ENCODE results near the gene LHX6. TPM values are rescaled to one million over a fixed set of nuclear protein-coding genes. Genes with fewer than 3 reads are reported as not detected.
A peak's percentile ranks its signal among the peaks of the same experiment; 100 is the strongest.

The LHX6 gene
- total RNA-seq, 2 experiments from 2014 or later, result not detected

GRCh38 chr9:122186301-122186700, 42.5 kb downstream of the LHX6 start:
- no peak overlapping the region for H3K27ac Mint-ChIP-seq
- no peak overlapping the region for H3K4me3 Mint-ChIP-seq
- no peak for ATAC-seq (ENCODE audit: low read depth)

DNA sequence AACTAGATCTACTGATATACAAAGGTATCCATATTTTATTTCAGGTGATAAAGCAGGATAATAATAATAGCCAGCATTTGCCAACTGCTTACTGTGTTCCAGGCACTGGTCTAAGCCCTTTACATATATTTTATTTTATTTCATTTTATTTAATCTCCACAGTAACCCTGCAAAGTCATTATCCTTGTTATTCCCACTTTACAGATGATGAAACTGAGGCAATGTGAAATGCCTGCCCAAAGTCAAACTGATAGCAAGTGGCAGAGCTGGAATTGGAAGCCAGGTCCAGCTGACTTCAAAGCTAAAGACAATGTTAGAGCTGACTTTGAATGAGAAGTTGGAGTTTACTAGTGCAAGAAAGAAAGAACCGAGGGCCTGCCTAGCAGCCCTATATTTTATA, 44.2 kb downstream of the LHX6 start:
- DNase-seq, result no peak

More at GRCh38 chr9:122186301-122186700, 42.5 kb downstream of the LHX6 start:
- POLR2A ChIA-PET, result no interaction called here
- H3K27me3 Mint-ChIP-seq, result peaks cover 6% of the 10 kb centered on the region
- H3K36me3 Mint-ChIP-seq, result no peaks in the 10 kb centered on the region
- DNase-seq, result no peak
- H3K4me1 Mint-ChIP-seq, result no peaks in the 10 kb centered on the region
- H3K9me3 Mint-ChIP-seq, result no peaks in the 10 kb centered on the region

GRCh38 chr9:122183501-122183900, 45.3 kb downstream of the LHX6 start:
- ATAC-seq (ENCODE audit: low read depth) (no peak), DNase-seq (no peak)
- no peak overlapping the region for H3K4me3 Mint-ChIP-seq
- H3K27ac Mint-ChIP-seq, result no peak overlapping the region
- H3K27me3 Mint-ChIP-seq, result peaks cover 6% of the 10 kb centered on the region
- no peaks in the 10 kb centered on the region for H3K9me3 Mint-ChIP-seq
- H3K4me1 Mint-ChIP-seq, result no peaks in the 10 kb centered on the region
- no peaks in the 10 kb centered on the region for H3K36me3 Mint-ChIP-seq
- POLR2A ChIA-PET, result no interaction called here

More for the DNA sequence above, 44.2 kb downstream of the LHX6 start:
- H3K4me3 Mint-ChIP-seq, result no peak overlapping the region
- ATAC-seq (ENCODE audit: low read depth), result no peak
- H3K27me3 Mint-ChIP-seq, result peaks cover 6% of the 10 kb centered on the region
- H3K4me1 Mint-ChIP-seq, result no peaks in the 10 kb centered on the region
- H3K27ac Mint-ChIP-seq, result no peak overlapping the region
- POLR2A ChIA-PET, result no interaction called here
- H3K9me3 Mint-ChIP-seq, result no peaks in the 10 kb centered on the region
- no peaks in the 10 kb centered on the region for H3K36me3 Mint-ChIP-seq

DNA sequence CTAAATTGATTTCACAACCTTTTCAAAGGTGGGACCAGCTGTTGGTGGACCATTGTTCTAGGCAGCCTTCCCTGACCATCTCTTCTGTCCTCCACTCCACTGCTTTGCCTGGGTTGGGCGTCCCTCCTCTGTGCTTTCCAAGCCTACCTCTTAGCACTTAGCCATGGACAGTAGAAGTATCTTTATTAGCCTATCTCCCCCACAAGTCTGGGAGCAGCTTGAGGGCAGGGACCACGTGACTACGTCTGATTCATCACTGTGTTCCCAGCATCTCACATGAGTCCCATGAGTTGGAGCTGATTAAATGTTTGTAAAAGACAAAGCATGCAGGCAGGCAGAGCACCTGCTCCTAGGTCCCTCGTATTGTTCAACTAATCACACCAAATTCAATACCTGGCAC, 48.1 kb downstream of the LHX6 start:
- DNase-seq (no peak), ATAC-seq (ENCODE audit: low read depth) (no peak)
- Mint-ChIP-seq H3K4me1 (no peaks in the 10 kb centered on the region), H3K27me3 (peaks cover 16% of the 10 kb centered on the region), H3K4me3 (no peak overlapping the region), H3K9me3 (no peaks in the 10 kb centered on the region), H3K36me3 (no peaks in the 10 kb centered on the region), H3K27ac (no peak overlapping the region)
- POLR2A ChIA-PET, result no interaction called here

DNA sequence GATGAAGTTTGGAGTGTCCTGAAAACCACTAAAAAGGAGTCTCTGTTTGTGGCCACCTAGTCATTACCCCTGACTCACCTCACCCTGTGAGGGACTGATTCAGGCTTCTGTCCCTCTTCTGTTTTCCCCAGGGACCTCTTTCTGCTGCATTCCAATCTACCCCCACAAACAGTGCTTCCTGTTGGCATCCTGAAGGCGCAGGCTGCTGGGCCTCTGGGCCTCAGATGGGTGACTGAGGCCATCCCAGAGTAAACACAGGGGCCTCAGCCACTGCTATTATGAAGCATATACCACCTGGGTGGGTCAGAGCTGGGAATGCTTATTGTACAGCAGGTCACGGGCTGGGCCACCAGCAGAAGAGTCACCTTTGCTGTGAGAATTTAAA, 49.1 kb downstream of the LHX6 start:
- H3K9me3 Mint-ChIP-seq, result no peaks in the 10 kb centered on the region
- POLR2A ChIA-PET, result no interaction called here
- no peak overlapping the region for H3K4me3 Mint-ChIP-seq
- no peaks in the 10 kb centered on the region for H3K36me3 Mint-ChIP-seq
- ATAC-seq (ENCODE audit: low read depth), result no peak
- DNase-seq, result no peak
- H3K27me3 Mint-ChIP-seq, result peaks cover 16% of the 10 kb centered on the region
- H3K4me1 Mint-ChIP-seq, result no peaks in the 10 kb centered on the region
- H3K27ac Mint-ChIP-seq, result no peak overlapping the region

- Mint-ChIP-seq H3K27ac (no peak overlapping the region), H3K36me3 (no peaks in the 10 kb centered on the region), H3K4me3 (no peak overlapping the region), H3K27me3 (peaks cover 16% of the 10 kb centered on the region), H3K9me3 (no peaks in the 10 kb centered on the region), H3K4me1 (no peaks in the 10 kb centered on the region)
- POLR2A ChIA-PET, result no interaction called here
- DNase-seq (no peak), ATAC-seq (ENCODE audit: low read depth) (no peak)
Observed at GRCh38 chr9:122179054-122179689, 49.6 kb downstream of the LHX6 start.

DNA sequence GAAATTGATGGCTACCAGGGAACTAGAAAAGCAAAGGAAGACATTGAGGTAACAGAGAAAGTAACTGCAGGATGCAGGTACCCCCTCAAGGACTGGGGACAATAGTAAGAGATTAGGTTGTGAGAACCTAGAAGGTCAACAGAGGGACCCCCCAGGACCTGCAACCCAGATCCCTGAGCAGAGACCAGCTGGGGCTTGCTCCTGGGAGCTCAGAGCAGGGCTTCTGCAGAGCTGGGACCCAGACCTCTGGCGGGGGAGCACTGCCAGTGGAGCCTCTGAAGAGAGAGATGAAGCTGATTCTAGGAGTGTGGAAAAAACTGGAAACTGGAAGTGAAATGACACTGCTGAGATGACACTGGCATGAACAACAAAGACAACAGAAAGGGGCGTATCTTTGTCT, 51.8 kb downstream of the LHX6 start:
- no peaks in the 10 kb centered on the region for H3K9me3 Mint-ChIP-seq
- H3K36me3 Mint-ChIP-seq, result no peaks in the 10 kb centered on the region
- peaks cover 24% of the 10 kb centered on the region for H3K27me3 Mint-ChIP-seq
- DNase-seq (no peak), ATAC-seq (ENCODE audit: low read depth) (no peak)
- POLR2A ChIA-PET, result no interaction called here
- H3K4me3 Mint-ChIP-seq, result no peak overlapping the region
- H3K4me1 Mint-ChIP-seq, result no peaks in the 10 kb centered on the region
- no peak overlapping the region for H3K27ac Mint-ChIP-seq

GRCh38 chr9:122173670-122174069, 55.1 kb downstream of the LHX6 start:
- DNase-seq (no peak), ATAC-seq (ENCODE audit: low read depth) (no peak)
- no peaks in the 10 kb centered on the region for H3K4me1 Mint-ChIP-seq
- H3K27me3 Mint-ChIP-seq, result peaks cover 36% of the 10 kb centered on the region
- H3K4me3 Mint-ChIP-seq, result no peak overlapping the region
- no peaks in the 10 kb centered on the region for H3K36me3 Mint-ChIP-seq
- H3K9me3 Mint-ChIP-seq, result no peaks in the 10 kb centered on the region
- POLR2A ChIA-PET, result no interaction called here
- no peak overlapping the region for H3K27ac Mint-ChIP-seq

DNA sequence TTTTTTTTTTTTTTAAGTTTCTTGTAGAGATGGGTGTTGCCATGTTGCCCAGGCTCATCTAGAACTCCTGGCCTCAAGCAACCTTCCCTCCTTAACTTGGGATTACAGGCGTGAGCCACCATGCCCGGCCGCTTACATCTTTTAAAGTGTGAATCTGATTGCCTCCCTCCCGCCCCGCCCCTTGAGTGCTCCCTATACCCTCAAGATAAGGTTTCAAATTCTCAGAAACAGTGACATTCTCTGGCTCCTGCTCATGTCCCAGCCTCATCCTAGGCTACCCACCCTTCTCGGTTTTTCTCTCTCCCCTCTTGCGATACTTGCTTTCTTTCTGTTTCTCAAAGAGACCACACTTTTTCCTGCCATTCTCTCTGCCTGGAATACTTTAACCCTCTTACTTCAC, 56.6 kb downstream of the LHX6 start:
- DNase-seq (no peak), ATAC-seq (ENCODE audit: low read depth) (no peak)
- Mint-ChIP-seq H3K27ac (no peak overlapping the region), H3K4me1 (no peaks in the 10 kb centered on the region), H3K27me3 (peaks cover 31% of the 10 kb centered on the region), H3K36me3 (no peaks in the 10 kb centered on the region), H3K4me3 (no peak overlapping the region), H3K9me3 (no peaks in the 10 kb centered on the region)
- POLR2A ChIA-PET, result interaction anchor here (0.6 kb wide), 1 partner anchor 35 kb away, joined by 3 read pairs; no protein-coding TSS in a partner anchor

GRCh38 chr9:122168356-122168755, 60.4 kb downstream of the LHX6 start:
- POLR2A ChIA-PET, result no interaction called here
- Mint-ChIP-seq H3K9me3 (no peaks in the 10 kb centered on the region), H3K36me3 (no peaks in the 10 kb centered on the region), H3K27me3 (peaks cover 29% of the 10 kb centered on the region), H3K4me3 (no peak overlapping the region), H3K4me1 (no peaks in the 10 kb centered on the region), H3K27ac (no peak overlapping the region)
- DNase-seq (no peak), ATAC-seq (ENCODE audit: low read depth) (no peak)

DNA sequence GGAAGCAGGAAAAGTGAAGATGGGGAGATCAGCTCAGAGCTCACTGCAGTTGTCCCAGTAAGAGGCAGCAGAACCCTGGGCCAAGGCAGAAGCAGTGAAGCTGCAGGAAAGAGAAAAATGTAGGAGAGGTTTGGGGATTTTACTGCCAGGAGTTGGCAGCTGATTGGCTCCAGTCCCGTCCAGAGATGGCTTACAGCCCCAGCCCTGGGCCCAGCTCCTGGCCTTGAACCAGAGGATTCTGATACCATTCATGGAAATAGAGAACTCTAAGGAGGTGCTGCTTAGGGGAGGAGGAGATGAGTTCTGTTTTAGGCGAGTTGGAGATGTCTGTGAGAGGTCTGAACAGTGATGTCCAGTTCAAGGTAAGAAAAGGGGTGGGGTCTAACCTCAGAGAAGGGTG, 64.5 kb downstream of the LHX6 start:
- H3K9me3 Mint-ChIP-seq, result peaks cover 5% of the 10 kb centered on the region
- DNase-seq (no peak), ATAC-seq (ENCODE audit: low read depth) (no peak)
- H3K36me3 Mint-ChIP-seq, result no peaks in the 10 kb centered on the region
- peaks cover 8% of the 10 kb centered on the region for H3K4me1 Mint-ChIP-seq
- POLR2A ChIA-PET, result interaction anchor here (0.6 kb wide), 1 partner anchor 161 kb away, joined by 7 read pairs; no protein-coding TSS in a partner anchor
- H3K27me3 Mint-ChIP-seq, result peaks cover 20% of the 10 kb centered on the region
- no peak overlapping the region for H3K4me3 Mint-ChIP-seq
- H3K27ac Mint-ChIP-seq, result no peak overlapping the region

- H3K9me3 Mint-ChIP-seq, result peaks cover 5% of the 10 kb centered on the region
- peaks cover 2% of the 10 kb centered on the region for H3K36me3 Mint-ChIP-seq
- H3K4me1 Mint-ChIP-seq, result peaks cover 16% of the 10 kb centered on the region
- DNase-seq (no peak), ATAC-seq (ENCODE audit: low read depth) (no peak)
- peaks cover 20% of the 10 kb centered on the region for H3K27me3 Mint-ChIP-seq
- H3K27ac Mint-ChIP-seq, result no peak overlapping the region
- POLR2A ChIA-PET, result no interaction called here
- H3K4me3 Mint-ChIP-seq, result no peak overlapping the region
Observed at GRCh38 chr9:122162415-122162814, 66.3 kb downstream of the LHX6 start.

- POLR2A ChIA-PET, result interaction anchor here (0.6 to 1.4 kb wide), 3 partner anchors 11 to 105 kb away, joined by 3 to 6 read pairs (median 4); partner anchors contain the start of genes MRRF and RBM18
- Mint-ChIP-seq H3K4me1 (peaks cover 24% of the 10 kb centered on the region), H3K27ac (peak overlapping the region; percentile 95), H3K36me3 (peaks cover 3% of the 10 kb centered on the region), H3K9me3 (peaks cover 5% of the 10 kb centered on the region), H3K4me3 (peak overlapping the region; percentile 95), H3K27me3 (peaks cover 16% of the 10 kb centered on the region)
- ATAC-seq (ENCODE audit: low read depth) (no peak), DNase-seq (no peak)
Observed at GRCh38 chr9:122159925-122160246, 68.9 kb downstream of the LHX6 start.

DNA sequence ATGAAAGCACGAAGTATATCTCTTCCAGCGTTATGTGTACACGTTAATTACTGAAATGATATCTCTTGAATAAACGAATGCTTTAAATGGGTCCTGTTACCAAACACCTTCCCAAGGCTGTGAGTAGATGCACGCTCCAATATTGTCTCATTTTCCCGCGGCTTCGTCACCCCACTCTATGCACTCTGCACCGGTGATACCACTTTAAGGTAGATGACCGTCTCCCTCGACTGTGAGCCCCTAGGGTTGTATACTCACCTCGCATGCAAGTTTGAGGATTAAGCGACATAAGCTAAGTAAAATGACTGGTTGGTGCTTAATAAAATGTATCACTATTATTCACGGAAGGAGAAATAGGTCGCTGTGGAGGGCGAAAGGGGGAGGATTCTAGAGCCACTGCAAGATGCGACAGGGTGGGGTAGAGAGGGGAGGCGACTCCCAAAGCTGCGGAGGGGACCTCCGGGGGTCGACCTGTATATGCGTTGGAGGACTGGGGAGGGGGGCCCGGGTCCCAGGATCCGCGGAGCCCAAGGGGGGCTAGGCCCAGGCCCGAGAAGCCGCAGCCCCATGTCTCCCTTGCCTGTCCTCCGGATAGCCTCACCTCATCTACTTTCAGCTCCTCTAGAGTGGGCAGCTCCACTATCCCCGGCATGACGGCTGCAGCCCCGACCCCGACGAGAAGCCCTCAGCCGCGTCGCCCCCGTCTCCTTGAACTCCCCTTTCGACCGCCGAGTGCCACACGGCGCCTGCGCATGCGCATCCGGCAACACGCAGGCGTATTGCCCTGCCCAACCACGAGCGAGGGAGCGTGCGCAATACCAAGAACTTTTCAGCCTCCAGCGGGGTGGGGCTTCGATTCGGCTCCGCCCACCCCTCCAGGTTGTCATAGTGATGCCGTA, 69.5 kb downstream of the LHX6 start, which contains the start of the genes MORN5 and NDUFA8:
TSS of gene MORN5 (plus strand) at position 883 of the 899 bp plus-strand sequence. CDS start 65 bp downstream, outside the sequence.
TSS of gene NDUFA8 (minus strand) at position 754 of the 899 bp plus-strand sequence. CDS start at position 652, 102 bp downstream.
- POLR2A ChIA-PET, result interaction anchor here (0.9 to 1.4 kb wide), 3 partner anchors 11 to 105 kb away, joined by 3 to 6 read pairs (median 4); partner anchors contain the start of genes MRRF and RBM18
- Mint-ChIP-seq H3K4me1 (peaks cover 26% of the 10 kb centered on the region), H3K36me3 (peaks cover 3% of the 10 kb centered on the region), H3K27me3 (peaks cover 16% of the 10 kb centered on the region), H3K4me3 (peak within 1 kb of the TSS; percentile 95), H3K27ac (peak within 1 kb of the TSS; percentile 95), H3K9me3 (peaks cover 5% of the 10 kb centered on the region)
- peak; percentile 97 for DNase-seq
- ATAC-seq (ENCODE audit: low read depth), result peak; percentile 97

Measured in activated naive CD8-positive, alpha-beta T cell treated with anti-CD3 and anti-CD28 coated beads, Interleukin-2, amount 10 ng/mL, durations not matched to agents 7 days and 5 days (primary cell).